Activated B cell treated with CpG ODN at 0.5 μM for 24 hours (primary cell): ENCODE results near the gene CPSF4L. TPM values are rescaled to one million over a fixed set of nuclear protein-coding genes. Genes with fewer than 3 reads are reported as not detected.
"Not testable (repeated sequence)": the region's sequence is repeated elsewhere in the genome, so short reads cannot be mapped to it uniquely, and the experiment has no call there.

ENCODE experiments used
- ATAC-seq: fragments of 200-7000 bp; cut with Tn5 transposase; one replicate; pipeline ENCODE4 v1.10.0; 2021; ENCODE audit warnings: low read depth, mild to moderate bottlenecking, moderate library complexity
- CTCF ChIA-PET: fragments of 350-600 bp; sonication (Branson Sonifier 250); formaldehyde crosslinking; loops from one replicate; lab custom pipeline; 2021; ENCODE audit warnings: antibody characterized with exemption; lab: Charles Lee
- POLR2A ChIA-PET: fragments of 350-600 bp; sonication (Branson Sonifier 250); formaldehyde crosslinking; loops from one replicate; lab custom pipeline; 2021; ENCODE audit warnings: antibody characterized with exemption; lab: Charles Lee
- DNase-seq: peaks from one replicate; pipeline ENCODE4 v3.0.0; 2022
- H3K27ac Mint-ChIP-seq: one replicate; pipeline ENCODE4 v1.8.0; 2020; ENCODE audit warnings: mixed read lengths
- H3K27me3 Mint-ChIP-seq: one replicate; pipeline ENCODE4 v1.8.0; 2021; ENCODE audit warnings: mixed read lengths
- H3K36me3 Mint-ChIP-seq: one replicate; pipeline ENCODE4 v1.8.0; 2021; ENCODE audit warnings: low read depth, mixed read lengths
- H3K4me1 Mint-ChIP-seq: one replicate; pipeline ENCODE4 v1.8.0; 2021; ENCODE audit warnings: mixed read lengths
- H3K4me3 Mint-ChIP-seq: one replicate; pipeline ENCODE4 v1.8.0; 2020; ENCODE audit warnings: mild to moderate bottlenecking, mixed read lengths
- H3K9me3 Mint-ChIP-seq: one replicate; pipeline ENCODE4 v1.8.0; 2020; ENCODE audit warnings: mixed read lengths
- intact Hi-C: fragments of 100-400 bp; cut with micrococcal nuclease; formaldehyde crosslinking; loops from one replicate; pipeline ENCODE4 v1.15.1; 2024
- total RNA-seq: library from RNA; stranded (reverse); gene quantifications from 2 replicates; pipeline ENCODE4 v1.2.3, GENCODE V29; 2022
- TF ChIP-seq, protein P1 (sequence below): fragments of 200-600 bp; IDR thresholded peaks from one replicate; pipeline ENCODE4 v1.8.0; 2022; ENCODE audit warnings: antibody characterized with exemption, mild to moderate bottlenecking

CPSF4L gene, protein sequence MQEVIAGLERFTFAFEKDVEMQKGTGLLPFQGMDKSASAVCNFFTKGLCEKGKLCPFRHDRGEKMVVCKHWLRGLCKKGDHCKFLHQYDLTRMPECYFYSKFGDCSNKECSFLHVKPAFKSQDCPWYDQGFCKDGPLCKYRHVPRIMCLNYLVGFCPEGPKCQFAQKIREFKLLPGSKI
- not detected in 2 replicates for total RNA-seq

DNA sequence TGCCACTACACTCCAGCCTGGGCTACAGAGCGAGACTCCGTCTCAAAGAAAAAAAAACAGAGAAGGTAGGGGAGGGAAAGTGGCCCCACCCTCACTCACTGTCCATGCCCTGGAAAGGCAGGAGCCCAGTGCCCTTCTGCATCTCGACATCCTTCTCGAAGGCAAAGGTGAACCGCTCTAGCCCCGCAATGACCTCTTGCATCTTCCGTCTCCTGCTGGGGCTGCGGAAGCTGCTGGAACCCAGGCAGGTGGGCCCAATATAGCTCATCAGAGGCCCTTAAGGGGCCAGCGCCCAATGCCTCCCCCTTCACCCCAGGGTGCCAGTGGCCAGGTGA is at the start of gene CPSF4L:
Gene CPSF4L, minus strand, starts transcription at position 264 of the 335 bp plus-strand sequence. Its CDS starts 62 bp downstream, at position 202.
- peaks cover 3% of the 10 kb centered on the region for H3K27me3 Mint-ChIP-seq
- no peak within 1 kb of the TSS for H3K27ac Mint-ChIP-seq
- ATAC-seq (no peak), DNase-seq (no peak)
- ChIA-PET CTCF (interaction anchor here (1.5 kb wide), 1 partner anchor 109 kb away, joined by 4 read pairs; no protein-coding TSS in a partner anchor), POLR2A (no interaction called here)
- H3K4me3 Mint-ChIP-seq: no peak within 1 kb of the TSS
- intact Hi-C loops: no loop called here
- H3K36me3 Mint-ChIP-seq: no peaks in the 10 kb centered on the region
- no peaks in the 10 kb centered on the region for H3K4me1 Mint-ChIP-seq
- H3K9me3 Mint-ChIP-seq: no peaks in the 10 kb centered on the region
- TF ChIP-seq, protein P1, sequence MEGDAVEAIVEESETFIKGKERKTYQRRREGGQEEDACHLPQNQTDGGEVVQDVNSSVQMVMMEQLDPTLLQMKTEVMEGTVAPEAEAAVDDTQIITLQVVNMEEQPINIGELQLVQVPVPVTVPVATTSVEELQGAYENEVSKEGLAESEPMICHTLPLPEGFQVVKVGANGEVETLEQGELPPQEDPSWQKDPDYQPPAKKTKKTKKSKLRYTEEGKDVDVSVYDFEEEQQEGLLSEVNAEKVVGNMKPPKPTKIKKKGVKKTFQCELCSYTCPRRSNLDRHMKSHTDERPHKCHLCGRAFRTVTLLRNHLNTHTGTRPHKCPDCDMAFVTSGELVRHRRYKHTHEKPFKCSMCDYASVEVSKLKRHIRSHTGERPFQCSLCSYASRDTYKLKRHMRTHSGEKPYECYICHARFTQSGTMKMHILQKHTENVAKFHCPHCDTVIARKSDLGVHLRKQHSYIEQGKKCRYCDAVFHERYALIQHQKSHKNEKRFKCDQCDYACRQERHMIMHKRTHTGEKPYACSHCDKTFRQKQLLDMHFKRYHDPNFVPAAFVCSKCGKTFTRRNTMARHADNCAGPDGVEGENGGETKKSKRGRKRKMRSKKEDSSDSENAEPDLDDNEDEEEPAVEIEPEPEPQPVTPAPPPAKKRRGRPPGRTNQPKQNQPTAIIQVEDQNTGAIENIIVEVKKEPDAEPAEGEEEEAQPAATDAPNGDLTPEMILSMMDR: no peak

DNA sequence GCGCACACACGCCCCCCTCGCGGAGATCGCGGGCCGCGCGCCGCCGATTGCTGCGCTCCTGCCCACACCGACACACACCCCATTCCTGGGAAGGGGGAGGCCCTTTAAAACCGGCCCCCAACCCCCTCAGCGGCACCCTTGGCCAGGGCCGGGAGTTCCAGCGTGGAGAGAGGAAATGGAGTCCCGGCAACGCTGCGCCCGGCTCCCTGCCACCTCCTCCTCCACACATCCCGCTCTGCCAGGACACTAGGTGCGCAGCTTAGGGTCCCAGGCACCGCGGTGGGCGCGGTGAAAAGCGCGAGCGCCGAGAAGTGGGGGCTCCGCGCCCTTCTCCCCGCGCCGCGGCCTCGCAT is 49.7 kb upstream of the CPSF4L start:
- Mint-ChIP-seq H3K27me3 (peaks cover under 1% of the 10 kb centered on the region), H3K36me3 (no peaks in the 10 kb centered on the region), H3K4me1 (peaks cover 14% of the 10 kb centered on the region), H3K9me3 (no peaks in the 10 kb centered on the region), H3K4me3 (peak overlapping the region; percentile 84), H3K27ac (no peak overlapping the region)
- ChIA-PET POLR2A (interaction anchor here (1.2 kb wide), 1 partner anchor 58 kb away, joined by 7 read pairs; no protein-coding TSS in a partner anchor), CTCF (interaction anchor here (1.2 to 1.9 kb wide), 3 partner anchors 56 to 586 kb away, joined by 5 to 8 read pairs (median 6); no protein-coding TSS in a partner anchor)
- DNase-seq: peak; percentile 30
- intact Hi-C loops: loop anchor here (2.0 to 10.0 kb wide), 4 partner anchors 54 to 893 kb away; partner anchors contain the start of gene RPL38
- ATAC-seq: peak; percentile 6
- TF ChIP-seq, protein P1: no peak

DNA sequence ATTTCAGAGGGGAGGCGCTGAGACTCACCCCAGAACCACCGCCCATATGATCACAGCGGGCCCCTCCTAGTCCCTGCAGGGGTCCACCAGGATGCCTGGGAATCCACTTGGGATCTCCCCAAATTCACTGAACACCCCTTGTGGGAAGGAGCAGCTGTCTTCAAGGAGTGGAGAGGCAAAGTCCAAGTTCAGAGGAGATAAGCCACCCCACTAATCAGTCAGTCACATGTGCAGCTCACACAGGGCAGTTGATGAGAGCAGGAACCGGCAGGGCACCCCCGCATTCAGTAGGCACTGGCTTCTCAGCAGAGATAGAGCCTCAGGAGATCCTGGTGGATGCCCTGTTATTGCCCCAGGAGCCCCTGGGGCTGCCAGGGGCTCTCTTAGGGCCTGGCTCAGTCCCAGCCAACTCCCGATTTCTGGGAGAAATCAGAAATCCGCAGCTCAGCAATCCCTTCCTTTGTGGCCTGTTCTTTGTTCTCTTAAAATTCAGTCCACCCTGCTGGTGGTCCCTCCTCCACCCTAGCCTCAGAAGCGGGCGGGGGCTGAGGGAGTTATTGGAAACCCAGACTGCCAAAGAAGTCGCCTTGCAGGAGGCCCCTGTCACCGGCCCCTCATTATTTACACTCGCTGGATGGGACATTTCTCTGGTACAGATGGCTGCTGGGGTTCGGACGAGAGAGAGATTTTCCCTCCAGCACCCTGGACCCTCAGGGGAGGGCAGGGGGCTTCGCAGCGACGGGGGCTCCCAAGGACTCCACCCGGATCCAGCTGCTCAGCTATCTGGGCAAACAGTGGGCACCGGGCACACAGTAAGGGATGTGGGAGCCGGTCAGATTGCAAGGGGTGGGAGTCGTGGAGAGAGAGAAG is 48.3 kb upstream of the CPSF4L start:
- ChIA-PET CTCF (interaction anchor here (0.9 to 1.9 kb wide), 4 partner anchors 43 to 584 kb away, joined by 3 to 8 read pairs (median 6); no protein-coding TSS in a partner anchor), POLR2A (interaction anchor here (1.2 kb wide), 1 partner anchor 60 kb away, joined by 7 read pairs; no protein-coding TSS in a partner anchor)
- H3K9me3 Mint-ChIP-seq: no peaks in the 10 kb centered on the region

DNA sequence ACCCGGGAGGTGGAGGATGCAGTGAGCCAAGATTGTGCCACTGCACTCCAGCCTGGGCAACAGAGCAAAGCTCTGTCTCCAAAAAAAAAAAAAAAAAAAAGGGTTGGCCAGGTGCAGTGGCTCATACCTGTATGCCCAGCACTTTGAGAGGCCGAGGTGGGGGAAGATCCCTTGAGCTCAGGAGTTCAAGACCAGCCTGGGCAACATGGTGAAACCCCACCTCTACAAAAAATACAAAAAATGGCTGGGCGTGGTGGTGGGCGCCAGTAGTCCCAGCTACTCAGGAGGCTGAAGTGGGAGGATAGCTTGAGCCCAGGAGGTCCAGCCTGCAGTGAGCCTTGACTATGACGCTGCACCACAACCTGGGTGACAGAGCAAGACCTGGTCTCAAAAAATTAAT is 47.3 kb upstream of the CPSF4L start:
- H3K4me3 Mint-ChIP-seq, DNase-seq, H3K36me3 Mint-ChIP-seq, intact Hi-C loops, ATAC-seq, CTCF ChIA-PET, H3K27ac Mint-ChIP-seq, H3K9me3 Mint-ChIP-seq, POLR2A ChIA-PET: not testable (repeated sequence)
- Mint-ChIP-seq H3K27me3 (peaks cover 15% of the 10 kb centered on the region), H3K4me1 (peaks cover 12% of the 10 kb centered on the region)

More for the DNA sequence above, 48.3 kb upstream of the CPSF4L start:
- intact Hi-C loops: loop anchor here (2.0 to 10.0 kb wide), 4 partner anchors 53 to 895 kb away; partner anchors contain the start of gene RPL38
- TF ChIP-seq, protein P1: no peak
- DNase-seq (no peak), ATAC-seq (no peak)
- Mint-ChIP-seq H3K27me3 (peaks cover 8% of the 10 kb centered on the region), H3K4me1 (peaks cover 12% of the 10 kb centered on the region), H3K36me3 (no peaks in the 10 kb centered on the region), H3K4me3 (peak overlapping the region; percentile 77), H3K27ac (peak overlapping the region; percentile 50)

DNA sequence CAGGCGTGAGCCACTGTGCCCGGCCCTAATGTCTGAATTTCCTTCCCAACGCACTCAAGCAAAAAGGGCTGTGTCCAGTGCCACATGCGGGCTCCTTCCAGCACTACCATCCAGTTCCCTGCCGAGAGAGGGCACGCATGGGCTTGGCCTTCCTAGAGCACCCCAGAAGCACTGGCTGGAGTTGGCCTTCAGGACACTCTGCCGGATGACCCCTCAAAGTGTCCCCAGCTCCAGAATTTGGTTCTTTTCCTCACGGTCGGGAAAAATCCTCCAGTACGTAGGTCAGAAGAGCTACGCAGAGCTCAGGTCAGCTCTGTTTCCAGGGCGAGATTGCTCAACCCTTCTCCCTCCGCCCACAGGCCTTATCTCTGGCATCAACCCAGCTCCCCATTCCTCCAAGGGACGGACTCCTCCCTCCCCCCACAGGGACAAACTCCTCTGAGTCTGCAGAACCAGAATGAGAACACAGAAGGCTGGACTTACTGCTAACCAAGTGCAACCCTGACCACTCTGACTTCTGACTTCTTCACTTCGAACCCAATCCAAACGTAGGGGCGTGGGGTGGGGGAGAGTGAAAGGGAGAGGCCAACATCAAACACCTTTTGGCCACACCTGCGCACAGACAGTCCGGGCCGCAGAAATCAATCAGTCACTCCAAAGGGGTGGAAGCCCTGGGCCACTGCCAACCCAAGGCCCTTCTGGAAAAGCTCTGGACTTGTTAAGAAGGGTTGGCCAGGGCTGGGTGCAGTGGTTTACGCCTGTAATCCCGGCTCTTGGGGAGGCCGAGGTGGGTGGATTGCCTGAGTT is 46.5 kb upstream of the CPSF4L start:
- H3K36me3 Mint-ChIP-seq: no peaks in the 10 kb centered on the region
- H3K27me3 Mint-ChIP-seq: peaks cover 20% of the 10 kb centered on the region
- no peak overlapping the region for H3K27ac Mint-ChIP-seq
- ChIA-PET CTCF (no interaction called here), POLR2A (no interaction called here)
- TF ChIP-seq, protein P1: no peak
- ATAC-seq (no peak), DNase-seq (no peak)
- peaks cover 12% of the 10 kb centered on the region for H3K4me1 Mint-ChIP-seq
- H3K4me3 Mint-ChIP-seq: no peak overlapping the region
- intact Hi-C loops: no loop called here
- H3K9me3 Mint-ChIP-seq: no peaks in the 10 kb centered on the region
